Muscle layer of duodenum (tissue), 2 donors: Measurements from ENCODE around the gene CIB4.

Experiments
- H3K27ac ChIP-seq: one replicate; pipeline ENCODE4 v1.7.0; 2013; ENCODE audit warnings: mild to moderate bottlenecking, low read length
- H3K27me3 ChIP-seq: one replicate; pipeline ENCODE4 v1.7.0; 2013; ENCODE audit warnings: low read depth, mild to moderate bottlenecking, control low read depth, low read length
- H3K36me3 ChIP-seq, 2 donors: one replicate each; pipeline ENCODE4 v1.7.0; 2013; ENCODE audit warnings: low read length in 2 of 2, control low read depth in 1 of 2, mild to moderate bottlenecking in 1 of 2; ENCODE audit not compliant: insufficient read depth in 2 of 2, control insufficient read depth in 1 of 2
- H3K4me1 ChIP-seq, 2 donors: one replicate each; pipeline ENCODE4 v1.7.0; 2013; ENCODE audit warnings: low read length in 2 of 2, mild to moderate bottlenecking in 2 of 2, control low read depth in 1 of 2, moderate library complexity in 1 of 2; ENCODE audit not compliant: insufficient read depth in 2 of 2, control insufficient read depth in 1 of 2
- H3K4me3 ChIP-seq, 2 donors: one replicate each; pipeline ENCODE4 v1.7.0; 2013; ENCODE audit warnings: low read length in 2 of 2, low read depth in 1 of 2, mild to moderate bottlenecking in 1 of 2
- H3K9me3 ChIP-seq, 2 donors: one replicate each; pipeline ENCODE4 v1.7.0; 2013; ENCODE audit warnings: low read length in 2 of 2, control low read depth in 1 of 2, mild to moderate bottlenecking in 1 of 2; ENCODE audit not compliant: control insufficient read depth in 1 of 2
- donor health status: healthy.

The CIB4 gene

DNA sequence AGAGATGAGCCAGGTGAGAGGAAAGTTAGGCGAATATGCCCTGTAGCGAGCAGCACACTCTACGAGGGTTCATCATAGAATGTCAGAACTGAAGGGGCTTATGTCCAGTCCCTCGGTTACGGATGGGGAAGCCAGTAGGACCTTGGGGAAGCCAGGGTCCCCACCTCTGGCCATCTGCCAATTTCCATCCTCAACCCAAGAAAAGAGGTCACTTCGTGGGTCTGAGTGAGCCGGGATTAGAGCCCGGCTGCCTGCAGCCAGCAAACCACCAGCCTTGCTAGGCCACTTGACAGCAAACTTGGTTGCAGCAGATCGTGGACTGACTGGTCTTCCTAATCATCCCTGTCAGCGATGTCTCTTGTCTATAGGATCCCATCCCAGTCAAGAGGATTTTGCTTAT is 11.4 kb downstream of the CIB4 start:
- no peaks in the 10 kb centered on the region for H3K27me3 ChIP-seq
- no peak overlapping the region for H3K27ac ChIP-seq
- no peak overlapping the region for H3K4me3 ChIP-seq
- H3K9me3 ChIP-seq, result no peaks in the 10 kb centered on the region
- peaks cover 0 to 24% of the 10 kb centered on the region in 2 donors for H3K4me1 ChIP-seq
- no peaks in the 10 kb centered on the region for H3K36me3 ChIP-seq

DNA sequence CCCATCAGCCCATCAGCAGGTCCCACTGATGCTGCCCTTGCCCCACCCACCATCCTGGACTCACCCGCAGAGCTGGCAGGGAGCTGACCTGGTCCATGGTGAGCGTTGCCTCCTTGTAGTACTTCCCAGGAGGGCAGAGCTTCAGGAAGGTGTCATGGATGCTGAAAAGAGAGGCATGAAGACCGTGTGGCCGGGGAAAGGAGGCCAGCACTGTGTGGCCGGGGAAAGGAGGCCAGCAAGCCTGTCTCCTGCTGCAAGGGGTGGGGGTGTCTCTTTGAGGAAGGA is 11.9 kb downstream of the CIB4 start:
- Histone ChIP-seq H3K27me3 (no peaks in the 10 kb centered on the region), H3K36me3 (no peaks in the 10 kb centered on the region), H3K4me3 (no peak overlapping the region), H3K27ac (no peak overlapping the region), H3K4me1 (peaks cover 0 to 24% of the 10 kb centered on the region in 2 donors), H3K9me3 (no peaks in the 10 kb centered on the region)

DNA sequence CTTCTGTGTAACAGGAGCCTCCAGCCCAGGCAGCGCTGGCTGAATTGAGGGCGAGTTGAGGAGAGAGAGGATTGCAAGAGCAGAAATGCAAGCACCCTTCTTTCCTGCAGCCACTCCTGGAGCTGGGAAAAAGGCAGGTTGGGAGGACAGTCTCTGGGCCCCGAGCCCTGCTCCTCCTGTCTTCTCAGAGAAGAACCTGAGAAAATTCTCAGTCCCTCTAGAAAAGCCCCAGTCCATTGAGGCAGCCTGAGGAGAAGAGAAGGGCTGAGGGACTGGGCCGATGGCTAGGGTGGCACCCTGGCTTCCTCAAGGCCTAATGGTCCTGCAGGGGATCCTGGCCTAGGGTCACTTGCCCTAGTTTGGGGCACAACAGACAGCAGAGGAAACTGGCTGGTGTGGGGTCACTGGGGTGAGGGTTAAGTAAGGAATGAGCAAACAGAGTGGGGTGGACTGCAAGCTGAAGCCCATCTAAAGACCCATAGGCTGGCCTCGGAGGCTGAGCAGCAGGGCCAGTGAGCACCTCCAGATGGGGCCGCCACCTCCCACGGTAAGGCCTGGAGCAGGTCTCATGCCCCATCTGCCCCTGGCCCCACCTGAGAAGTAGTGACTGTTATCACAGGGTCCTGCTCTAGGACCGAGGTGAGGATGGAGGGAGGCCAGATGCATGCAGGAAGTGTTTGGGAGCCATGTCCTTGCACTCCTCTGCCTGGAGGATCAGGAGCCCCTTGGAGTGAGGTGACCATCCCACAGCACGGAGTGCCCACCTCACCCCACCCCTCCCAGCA is 12.4 kb downstream of the CIB4 start:
- Histone ChIP-seq H3K4me3 (no peak overlapping the region), H3K36me3 (no peaks in the 10 kb centered on the region), H3K27ac (no peak overlapping the region), H3K27me3 (no peaks in the 10 kb centered on the region), H3K4me1 (peaks cover 0 to 20% of the 10 kb centered on the region in 2 donors), H3K9me3 (no peaks in the 10 kb centered on the region)

DNA sequence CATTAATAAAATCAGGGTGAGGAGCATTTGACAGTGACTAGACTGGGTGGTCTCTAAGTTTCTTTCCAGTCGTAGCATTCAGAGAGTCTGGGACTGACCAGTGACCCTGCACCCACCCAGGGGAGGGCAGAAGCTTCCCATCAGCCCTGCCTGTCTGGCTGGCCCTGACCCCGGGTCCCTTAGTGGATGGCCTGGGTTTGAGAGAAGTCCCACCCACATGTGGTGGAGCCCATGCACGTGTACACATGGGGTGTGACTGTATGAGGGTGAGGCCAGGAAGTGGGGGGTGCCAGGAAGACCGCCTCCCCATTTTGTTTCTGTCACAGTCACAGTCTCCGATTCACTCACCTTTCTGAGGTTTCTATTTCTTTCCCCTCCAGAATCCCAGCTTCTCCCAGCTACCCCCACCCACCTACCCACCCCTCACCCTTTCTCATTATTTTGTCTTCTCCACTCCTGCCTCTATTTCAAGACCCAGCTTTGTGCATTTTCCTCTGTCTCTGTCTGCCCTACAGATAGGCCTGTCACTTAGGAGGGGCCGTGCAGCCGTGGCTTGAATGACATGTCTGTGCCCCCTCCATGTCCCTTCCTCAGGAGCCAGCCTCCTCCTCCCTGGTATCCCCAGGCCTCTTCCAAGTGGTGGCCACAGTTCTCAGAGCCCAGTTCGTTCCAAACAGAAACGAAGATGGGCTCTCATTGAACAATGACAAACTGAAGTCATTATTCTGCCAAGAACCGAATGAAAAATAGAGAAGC is 13.6 kb downstream of the CIB4 start:
- H3K9me3 ChIP-seq, result no peaks in the 10 kb centered on the region
- no peaks in the 10 kb centered on the region for H3K36me3 ChIP-seq
- H3K4me1 ChIP-seq, result peaks cover 0 to 8% of the 10 kb centered on the region in 2 donors
- no peak overlapping the region for H3K4me3 ChIP-seq
- no peaks in the 10 kb centered on the region for H3K27me3 ChIP-seq
- H3K27ac ChIP-seq, result no peak overlapping the region

DNA sequence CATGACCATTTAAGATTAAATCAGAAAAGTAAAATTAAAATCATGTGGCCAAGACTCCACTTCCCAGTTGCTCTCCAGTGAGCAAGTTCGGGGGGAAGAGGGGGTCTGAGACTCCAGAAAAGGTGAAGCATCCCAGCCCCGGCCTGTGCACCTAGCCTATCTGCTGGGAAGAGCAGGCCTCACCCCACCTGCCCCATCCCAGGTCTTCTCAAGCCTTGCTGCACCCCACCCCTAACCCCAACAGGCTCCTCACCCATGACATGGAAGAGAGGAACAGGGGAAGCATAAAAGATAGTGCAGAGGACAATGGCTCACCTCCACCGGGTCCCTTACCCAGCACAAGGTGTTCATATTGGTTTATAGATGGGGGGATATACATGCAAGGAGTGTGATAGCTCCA is 14.6 kb downstream of the CIB4 start:
- no peak overlapping the region for H3K4me3 ChIP-seq
- H3K9me3 ChIP-seq, result no peaks in the 10 kb centered on the region
- H3K36me3 ChIP-seq, result no peaks in the 10 kb centered on the region
- H3K27ac ChIP-seq, result no peak overlapping the region
- H3K4me1 ChIP-seq, result no peaks in the 10 kb centered on the region
- no peaks in the 10 kb centered on the region for H3K27me3 ChIP-seq

DNA sequence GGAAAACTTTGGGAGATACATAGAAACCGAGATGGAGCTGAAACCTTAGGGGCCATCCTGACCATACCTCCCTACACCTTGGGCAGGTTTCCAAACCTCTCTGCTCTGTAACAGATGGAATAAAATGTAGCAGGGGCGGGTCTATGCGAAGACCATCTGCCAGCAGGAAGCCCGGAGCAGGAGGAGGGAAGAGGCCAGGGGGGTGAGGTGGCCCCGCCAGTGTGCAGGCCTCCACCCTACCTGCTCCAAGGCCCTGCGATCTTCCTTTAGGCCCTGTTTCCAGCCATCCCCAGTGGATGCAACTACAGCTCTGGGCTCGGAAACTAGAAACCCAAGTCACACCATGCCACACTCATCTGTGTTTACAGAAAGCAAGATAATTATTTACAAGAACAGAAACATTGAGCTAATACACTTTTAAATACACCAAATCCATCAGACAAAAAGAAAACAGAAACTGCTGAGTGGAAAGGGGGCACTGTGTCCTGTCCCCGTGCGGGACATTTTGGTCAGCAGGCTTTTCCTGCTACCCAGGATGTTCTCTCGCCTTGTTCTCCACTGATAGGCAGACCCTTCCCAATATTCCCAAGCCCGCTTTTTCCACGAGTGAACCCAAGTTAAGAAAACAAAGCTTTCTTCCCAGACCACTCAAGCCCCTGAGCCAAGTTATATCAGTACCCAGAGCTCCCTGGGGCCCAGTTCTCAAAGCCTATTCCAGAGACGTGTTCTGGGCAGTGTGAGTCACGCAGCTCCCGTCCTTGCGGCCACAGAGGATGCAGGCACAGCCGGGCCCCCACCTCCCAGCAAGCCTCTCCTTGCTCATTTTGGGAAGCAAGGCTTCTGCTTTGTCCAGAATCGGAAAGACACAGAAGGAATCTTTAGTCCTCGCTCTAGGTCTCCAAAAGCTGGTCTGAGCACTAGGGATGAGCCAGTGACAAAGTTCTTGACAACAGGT is 17.3 kb downstream of the CIB4 start:
- Histone ChIP-seq H3K36me3 (no peaks in the 10 kb centered on the region), H3K27me3 (no peaks in the 10 kb centered on the region), H3K27ac (no peak overlapping the region), H3K4me1 (no peaks in the 10 kb centered on the region), H3K4me3 (no peak overlapping the region), H3K9me3 (no peaks in the 10 kb centered on the region)

DNA sequence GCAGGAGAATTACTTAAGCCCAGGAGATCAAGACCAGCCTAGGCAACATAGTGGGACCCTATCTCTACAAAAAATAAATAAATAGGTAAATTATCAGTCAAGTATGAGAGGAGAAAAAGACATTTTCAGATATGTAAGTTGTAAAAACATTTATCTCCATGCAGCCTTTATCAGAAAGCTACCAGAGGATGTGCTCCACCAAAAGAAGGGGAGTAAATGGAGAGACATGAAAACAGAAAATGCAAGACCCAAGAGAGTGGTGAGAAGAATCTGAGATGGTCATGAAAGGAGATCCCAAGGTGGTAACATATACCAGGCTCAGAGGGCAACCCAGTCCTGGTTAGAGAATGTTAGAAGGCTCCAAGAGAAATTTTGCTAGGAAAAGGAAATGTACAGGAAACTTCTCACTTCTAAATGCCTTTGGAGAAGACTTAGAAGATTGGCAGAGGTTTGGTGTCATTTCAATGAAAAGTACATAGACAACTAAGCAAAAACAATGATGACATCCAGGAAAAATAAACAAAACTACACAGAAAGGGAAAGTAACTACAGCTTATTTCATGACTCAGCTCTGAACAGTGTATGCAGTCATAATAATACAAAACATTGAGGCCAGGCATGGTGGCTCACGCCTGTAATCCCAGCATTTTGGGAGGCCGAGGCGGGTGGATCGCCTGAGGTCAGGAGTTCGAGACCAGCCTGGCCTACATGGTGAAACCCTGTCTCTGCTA is 19.5 kb downstream of the CIB4 start:
- Histone ChIP-seq H3K9me3 (no peaks in the 10 kb centered on the region), H3K36me3 (no peaks in the 10 kb centered on the region), H3K27me3 (no peaks in the 10 kb centered on the region), H3K4me1 (no peaks in the 10 kb centered on the region), H3K4me3 (no peak overlapping the region), H3K27ac (no peak overlapping the region)

DNA sequence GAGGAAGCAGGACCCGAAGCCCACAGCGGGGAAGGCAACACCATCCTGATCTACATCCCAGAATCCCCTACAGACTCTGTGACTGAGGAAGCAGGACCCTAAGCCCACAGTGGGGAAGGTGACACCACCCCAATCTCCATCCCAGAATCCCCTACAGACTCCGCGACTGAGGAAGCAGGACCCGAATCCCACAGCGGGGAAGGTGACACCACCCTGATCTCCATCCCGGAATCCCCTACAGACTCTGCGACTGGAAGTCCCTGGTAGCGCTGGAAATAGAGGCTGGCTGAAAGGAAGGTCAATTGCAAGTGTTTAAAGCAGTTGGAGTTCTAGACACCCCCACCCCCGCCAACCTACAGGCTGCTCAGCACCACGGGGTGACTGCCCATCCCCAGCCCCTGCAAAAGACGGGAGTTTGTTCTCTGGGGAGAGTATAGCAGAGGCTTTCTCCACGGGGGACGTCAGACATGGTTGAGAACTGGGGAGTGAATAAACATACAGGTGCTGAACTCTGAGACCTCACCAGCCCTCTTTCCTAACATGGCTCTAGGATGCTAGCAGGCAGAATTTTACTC is 21.0 kb downstream of the CIB4 start:
- H3K4me1 ChIP-seq, result peaks cover 0 to 8% of the 10 kb centered on the region in 2 donors
- H3K4me3 ChIP-seq, result no peak overlapping the region
- no peaks in the 10 kb centered on the region for H3K27me3 ChIP-seq
- H3K27ac ChIP-seq, result no peak overlapping the region
- H3K36me3 ChIP-seq, result no peaks in the 10 kb centered on the region
- no peaks in the 10 kb centered on the region for H3K9me3 ChIP-seq

DNA sequence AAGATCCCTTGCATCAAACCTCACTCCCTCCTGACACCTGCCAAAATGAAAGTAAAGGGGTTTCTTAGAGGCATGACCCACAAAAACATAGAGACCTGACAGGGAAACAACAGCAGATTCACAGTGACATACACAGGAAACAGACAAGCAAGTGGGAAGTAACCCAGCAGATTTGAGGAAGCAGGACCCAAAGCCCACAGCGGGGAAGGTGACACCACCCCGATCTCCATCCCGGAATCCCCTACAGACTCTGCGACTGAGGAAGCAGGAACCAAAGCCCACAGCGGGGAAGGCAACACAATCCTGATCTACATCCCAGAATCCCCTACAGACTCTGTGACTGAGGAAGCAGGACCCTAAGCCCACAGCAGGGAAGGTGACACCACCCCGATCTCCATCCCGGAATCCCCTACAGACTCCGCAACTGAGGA is 21.6 kb downstream of the CIB4 start:
- H3K4me3 ChIP-seq, result no peak overlapping the region
- H3K4me1 ChIP-seq, result peaks cover 4 to 14% of the 10 kb centered on the region in 2 donors
- H3K36me3 ChIP-seq, result no peaks in the 10 kb centered on the region
- no peaks in the 10 kb centered on the region for H3K9me3 ChIP-seq
- H3K27ac ChIP-seq, result no peak overlapping the region
- no peaks in the 10 kb centered on the region for H3K27me3 ChIP-seq

DNA sequence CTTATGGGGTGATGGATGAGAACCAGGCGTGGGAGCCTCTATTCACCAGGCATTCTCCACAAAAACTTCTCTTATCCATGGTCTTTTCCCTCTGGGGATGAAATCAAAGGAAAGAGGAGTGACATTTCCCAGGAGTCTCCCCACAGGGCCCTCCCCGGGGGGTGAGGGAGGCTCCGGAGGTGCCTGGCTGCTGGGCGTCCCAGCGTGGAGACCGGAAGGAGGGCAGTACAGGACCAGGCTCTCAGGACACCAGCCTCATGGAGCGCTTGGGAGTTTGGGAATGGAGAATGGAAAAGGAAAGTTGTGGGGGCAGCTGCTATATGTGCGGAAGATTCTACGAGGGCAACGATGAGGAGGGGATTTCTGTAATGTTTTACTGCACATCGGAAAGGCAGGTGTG is 22.1 kb downstream of the CIB4 start:
- Histone ChIP-seq H3K27me3 (no peaks in the 10 kb centered on the region), H3K36me3 (no peaks in the 10 kb centered on the region), H3K27ac (no peak overlapping the region), H3K4me1 (peaks cover 6 to 19% of the 10 kb centered on the region in 2 donors), H3K4me3 (no peak overlapping the region), H3K9me3 (no peaks in the 10 kb centered on the region)
